ENCODE data around the gene LMBR1L. TPM values are rescaled to one million over a fixed set of nuclear protein-coding genes. Genes with fewer than 3 reads are reported as not detected.
"Not testable (repeated sequence)": the region's sequence is repeated elsewhere in the genome, so short reads cannot be mapped to it uniquely, and the experiment has no call there.

Gene LMBR1L
- total and polyA plus RNA-seq, 5 donors from 2014 or later: 59.0 to 315 (median 65.2) TPM

GRCh38 chr12:49069507-49070346 is 40.9 kb downstream of the LMBR1L start, which contains the start of gene RHEBL1:
Gene RHEBL1 (minus strand): TSS chr12:49069979. CDS start chr12:49069785, 194 bp downstream.
- H3K4me3 Mint-ChIP-seq: peak within 1 kb of the TSS; percentile 97 to 100 (median 98)
- peak within 1 kb of the TSS; percentile 69 to 98 (median 97) for H3K27ac Mint-ChIP-seq
- H3K27me3 ChIP-seq (ENCODE audit: control insufficient read depth, insufficient read depth, low read length): no peaks in the 10 kb centered on the region
- no peaks in the 10 kb centered on the region for H3K9me3 ChIP-seq (ENCODE audit: control insufficient read depth in 2 of 2, low read length in 2 of 2)
- peaks cover 12% of the 10 kb centered on the region for H3K4me1 ChIP-seq (ENCODE audit: control insufficient read depth, insufficient read depth, low read length, poor library complexity, severe bottlenecking)
- no peaks in the 10 kb centered on the region for H3K36me3 Mint-ChIP-seq
- H3K4me1 Mint-ChIP-seq: peaks cover 4 to 25% (median 10%) of the 10 kb centered on the region in 4 donors
- H3K27ac ChIP-seq (ENCODE audit: insufficient read depth, low read length, poor library complexity, severe bottlenecking): peak within 1 kb of the TSS; percentile 82
- ATAC-seq (ENCODE audit: low read depth in 2 of 2) (peak; percentile 99 to 100), DNase-seq (peak; percentile 94 to 99 (median 97))
- H3K4me3 ChIP-seq (ENCODE audit: low read depth, low read length): peak within 1 kb of the TSS; percentile 92
- no peaks in the 10 kb centered on the region for H3K27me3 Mint-ChIP-seq
- H3K9me3 Mint-ChIP-seq: no peaks in the 10 kb centered on the region
- H3K36me3 ChIP-seq (ENCODE audit: control insufficient read depth, insufficient read depth, low read length): peaks cover 10% of the 10 kb centered on the region

- DNase-seq (no peak), ATAC-seq (ENCODE audit: low read depth in 2 of 2) (no peak)
- H3K27me3 ChIP-seq (ENCODE audit: control insufficient read depth, insufficient read depth, low read length): no peaks in the 10 kb centered on the region
- no peaks in the 10 kb centered on the region for H3K9me3 ChIP-seq (ENCODE audit: control insufficient read depth in 2 of 2, low read length in 2 of 2)
- peaks cover 10% of the 10 kb centered on the region for H3K36me3 ChIP-seq (ENCODE audit: control insufficient read depth, insufficient read depth, low read length)
- H3K27ac Mint-ChIP-seq: peak overlapping the region in 2 of 3 donors; percentile 97 to 98
- H3K4me3 Mint-ChIP-seq: peak overlapping the region; percentile 97 to 100 (median 98)
- H3K9me3 Mint-ChIP-seq: no peaks in the 10 kb centered on the region
- no peaks in the 10 kb centered on the region for H3K36me3 Mint-ChIP-seq
- peak overlapping the region; percentile 91 for H3K4me3 ChIP-seq (ENCODE audit: low read depth, low read length)
- H3K4me1 ChIP-seq (ENCODE audit: control insufficient read depth, insufficient read depth, low read length, poor library complexity, severe bottlenecking): peaks cover 12% of the 10 kb centered on the region
- H3K27me3 Mint-ChIP-seq: no peaks in the 10 kb centered on the region
- H3K4me1 Mint-ChIP-seq: peaks cover 5 to 26% (median 12%) of the 10 kb centered on the region in 4 donors
- H3K27ac ChIP-seq (ENCODE audit: insufficient read depth, low read length, poor library complexity, severe bottlenecking): peak overlapping the region; percentile 82
These were observed 41.7 kb downstream of the LMBR1L start for GRCh38 chr12:49068879-49069506.

- H3K27me3 Mint-ChIP-seq: peaks cover 3% of the 10 kb centered on the region
- Histone ChIP-seq H3K4me1 (ENCODE audit: control insufficient read depth, insufficient read depth, low read length, poor library complexity, severe bottlenecking) (peaks cover 14% of the 10 kb centered on the region), H3K36me3 (ENCODE audit: control insufficient read depth, insufficient read depth, low read length) (peaks cover 10% of the 10 kb centered on the region), H3K27ac (ENCODE audit: insufficient read depth, low read length, poor library complexity, severe bottlenecking) (no peak overlapping the region), H3K27me3 (ENCODE audit: control insufficient read depth, insufficient read depth, low read length) (no peaks in the 10 kb centered on the region), H3K9me3 (ENCODE audit: control insufficient read depth in 2 of 2, low read length in 2 of 2) (no peaks in the 10 kb centered on the region), H3K4me3 (ENCODE audit: low read depth, low read length) (no peak overlapping the region)
- DNase-seq (no peak), ATAC-seq (ENCODE audit: low read depth in 2 of 2) (no peak)
- no peaks in the 10 kb centered on the region for H3K36me3 Mint-ChIP-seq
- H3K4me3 Mint-ChIP-seq: peak overlapping the region in 1 of 4 donors; percentile 29
- no peaks in the 10 kb centered on the region for H3K9me3 Mint-ChIP-seq
- peak overlapping the region in 1 of 3 donors; percentile 85 for H3K27ac Mint-ChIP-seq
- H3K4me1 Mint-ChIP-seq: peaks cover 12 to 33% (median 21%) of the 10 kb centered on the region in 4 donors
These were observed 44.5 kb downstream of the LMBR1L start for GRCh38 chr12:49066120-49066519.

GRCh38 chr12:49064767-49065152 is 45.9 kb downstream of the LMBR1L start:
- Histone ChIP-seq H3K27ac (ENCODE audit: insufficient read depth, low read length, poor library complexity, severe bottlenecking) (no peak overlapping the region), H3K27me3 (ENCODE audit: control insufficient read depth, insufficient read depth, low read length) (no peaks in the 10 kb centered on the region), H3K4me3 (ENCODE audit: low read depth, low read length) (no peak overlapping the region), H3K4me1 (ENCODE audit: control insufficient read depth, insufficient read depth, low read length, poor library complexity, severe bottlenecking) (peaks cover 15% of the 10 kb centered on the region), H3K9me3 (ENCODE audit: control insufficient read depth in 2 of 2, low read length in 2 of 2) (no peaks in the 10 kb centered on the region), H3K36me3 (ENCODE audit: control insufficient read depth, insufficient read depth, low read length) (peaks cover 10% of the 10 kb centered on the region)
- H3K36me3 Mint-ChIP-seq: no peaks in the 10 kb centered on the region
- H3K27ac Mint-ChIP-seq: peak overlapping the region in 1 of 3 donors; percentile 25
- H3K9me3 Mint-ChIP-seq: peaks cover 0 to 2% (median 0%) of the 10 kb centered on the region in 7 donors
- H3K4me3 Mint-ChIP-seq: peak overlapping the region in 1 of 4 donors; percentile 49
- peaks cover 12 to 31% (median 18%) of the 10 kb centered on the region in 4 donors for H3K4me1 Mint-ChIP-seq
- ATAC-seq (ENCODE audit: low read depth in 2 of 2) (no peak), DNase-seq (no peak)
- peaks cover 11% of the 10 kb centered on the region for H3K27me3 Mint-ChIP-seq

GRCh38 chr12:49061916-49062315 is 48.7 kb downstream of the LMBR1L start:
- Mint-ChIP-seq H3K4me1 (peaks cover 16 to 43% (median 31%) of the 10 kb centered on the region in 4 donors), H3K27me3 (peaks cover 16% of the 10 kb centered on the region), H3K4me3 (peak overlapping the region; percentile 50 to 96 (median 96))
- H3K4me3 ChIP-seq (ENCODE audit: low read depth, low read length); DNase-seq; H3K9me3 ChIP-seq (ENCODE audit: control insufficient read depth in 2 of 2, low read length in 2 of 2); H3K27ac ChIP-seq (ENCODE audit: insufficient read depth, low read length, poor library complexity, severe bottlenecking); ATAC-seq (ENCODE audit: low read depth in 2 of 2); H3K36me3 ChIP-seq (ENCODE audit: control insufficient read depth, insufficient read depth, low read length); H3K36me3 Mint-ChIP-seq; H3K27me3 ChIP-seq (ENCODE audit: control insufficient read depth, insufficient read depth, low read length); H3K27ac Mint-ChIP-seq; H3K9me3 Mint-ChIP-seq: not testable (repeated sequence)
- H3K4me1 ChIP-seq (ENCODE audit: control insufficient read depth, insufficient read depth, low read length, poor library complexity, severe bottlenecking): peaks cover 32% of the 10 kb centered on the region

GRCh38 chr12:49061157-49061650 is 49.4 kb downstream of the LMBR1L start:
- peaks cover 16% of the 10 kb centered on the region for H3K27me3 Mint-ChIP-seq
- DNase-seq (no peak), ATAC-seq (ENCODE audit: low read depth in 2 of 2) (no peak)
- H3K4me1 ChIP-seq (ENCODE audit: control insufficient read depth, insufficient read depth, low read length, poor library complexity, severe bottlenecking): peaks cover 39% of the 10 kb centered on the region
- peak overlapping the region; percentile 95 to 99 (median 98) for H3K27ac Mint-ChIP-seq
- no peaks in the 10 kb centered on the region for H3K9me3 ChIP-seq (ENCODE audit: control insufficient read depth in 2 of 2, low read length in 2 of 2)
- peaks cover 20 to 51% (median 38%) of the 10 kb centered on the region in 4 donors for H3K4me1 Mint-ChIP-seq
- no peaks in the 10 kb centered on the region for H3K27me3 ChIP-seq (ENCODE audit: control insufficient read depth, insufficient read depth, low read length)
- H3K4me3 ChIP-seq (ENCODE audit: low read depth, low read length): peak overlapping the region; percentile 80
- H3K36me3 ChIP-seq (ENCODE audit: control insufficient read depth, insufficient read depth, low read length): peaks cover 8% of the 10 kb centered on the region
- H3K4me3 Mint-ChIP-seq: peak overlapping the region; percentile 96 to 97 (median 96)
- no peaks in the 10 kb centered on the region for H3K36me3 Mint-ChIP-seq
- peak overlapping the region; percentile 88 for H3K27ac ChIP-seq (ENCODE audit: insufficient read depth, low read length, poor library complexity, severe bottlenecking)
- peaks cover 0 to 2% (median 0%) of the 10 kb centered on the region in 7 donors for H3K9me3 Mint-ChIP-seq

- DNase-seq: peak; percentile 78 to 97 (median 93)
- peaks cover 16% of the 10 kb centered on the region for H3K27me3 Mint-ChIP-seq
- Histone ChIP-seq H3K27ac (ENCODE audit: insufficient read depth, low read length, poor library complexity, severe bottlenecking) (peak within 1 kb of the TSS; percentile 88), H3K27me3 (ENCODE audit: control insufficient read depth, insufficient read depth, low read length) (no peaks in the 10 kb centered on the region), H3K36me3 (ENCODE audit: control insufficient read depth, insufficient read depth, low read length) (peaks cover 4% of the 10 kb centered on the region), H3K4me1 (ENCODE audit: control insufficient read depth, insufficient read depth, low read length, poor library complexity, severe bottlenecking) (peaks cover 46% of the 10 kb centered on the region), H3K4me3 (ENCODE audit: low read depth, low read length) (peak within 1 kb of the TSS; percentile 82), H3K9me3 (ENCODE audit: control insufficient read depth in 2 of 2, low read length in 2 of 2) (no peaks in the 10 kb centered on the region)
- peak; percentile 65 to 68 for ATAC-seq (ENCODE audit: low read depth in 2 of 2)
- peak within 1 kb of the TSS; percentile 96 to 97 (median 96) for H3K4me3 Mint-ChIP-seq
- H3K9me3 Mint-ChIP-seq: peaks cover 0 to 2% (median 0%) of the 10 kb centered on the region in 7 donors
- H3K36me3 Mint-ChIP-seq: no peaks in the 10 kb centered on the region
- peaks cover 25 to 55% (median 45%) of the 10 kb centered on the region in 4 donors for H3K4me1 Mint-ChIP-seq
- peak within 1 kb of the TSS; percentile 95 to 99 (median 98) for H3K27ac Mint-ChIP-seq
These were observed 50.1 kb downstream of the LMBR1L start, which contains the start of gene KMT2D for GRCh38 chr12:49060237-49061156. Gene KMT2D (minus strand): TSS chr12:49060794. CDS start chr12:49055324, 5,470 bp downstream.
